LNCaP clone FGC (cell line): ENCODE measurements around the gene IRAK4.

Experiments used
- DNase-seq: peaks from one replicate; pipeline ENCODE4 v3.0.0-alpha.2; 2011; ENCODE audit warnings: low read depth
- H3K4me3 ChIP-seq: 2 replicates; pipeline ENCODE4 v1.5.1; 2011; ENCODE audit warnings: mild to moderate bottlenecking, low read depth, low read length, control low read depth
- CTCF ChIP-seq: IDR thresholded peaks from 2 replicates; pipeline ENCODE4 v1.5.1; 2012; ENCODE audit warnings: mild to moderate bottlenecking; ENCODE audit not compliant: control insufficient read depth, insufficient read depth; ENCODE audit errors: extremely low read depth

The IRAK4 gene

GRCh38 chr12:43827093-43827492 lies 68.3 kb downstream of the IRAK4 start:
- no peak for DNase-seq
- no peak overlapping the region for H3K4me3 ChIP-seq
- TF ChIP-seq CTCF, result no peak

GRCh38 chr12:43832463-43833168 lies 73.9 kb downstream of the IRAK4 start:
- no peak for DNase-seq
- no peak overlapping the region for H3K4me3 ChIP-seq
- no peak for TF ChIP-seq CTCF

GRCh38 chr12:43835264-43835655 lies 76.5 kb downstream of the IRAK4 start:
- TF ChIP-seq CTCF, result no peak
- no peak for DNase-seq
- H3K4me3 ChIP-seq, result peak overlapping the region; percentile 58

GRCh38 chr12:43835656-43836474 lies 77.1 kb downstream of the IRAK4 start, which contains the start of gene TMEM117:
Gene TMEM117 (plus strand): TSS chr12:43836081.
- no peak for DNase-seq
- peak within 1 kb of the TSS; percentile 58 for H3K4me3 ChIP-seq

GRCh38 chr12:43836475-43836989 lies 77.8 kb downstream of the IRAK4 start:
- H3K4me3 ChIP-seq, result peak overlapping the region; percentile 58
- no peak for TF ChIP-seq CTCF
- DNase-seq, result no peak

More at GRCh38 chr12:43835656-43836474, 77.1 kb downstream of the IRAK4 start, which contains the start of gene TMEM117:
- TF ChIP-seq CTCF, result 0 out of 2 replicates have a peak, but pooled peaks have one; percentile 4
